Activated CD8-positive, alpha-beta memory T cell treated with anti-CD3 and anti-CD28 coated beads, Interleukin-2, amount 10 ng/mL, durations not matched to agents 7 days and 5 days (primary cell): ENCODE results near the gene SLC2A13. TPM values are rescaled to one million over a fixed set of nuclear protein-coding genes. Genes with fewer than 3 reads are reported as not detected.

ENCODE experiments used
- ATAC-seq: fragments of 150-1000 bp; cut with Tn5 transposase; one replicate; pipeline ENCODE4 v1.10.0; 2021; ENCODE audit warnings: moderate library complexity
- CTCF ChIA-PET: fragments of 350-600 bp; sonication (Branson Sonifier 250); formaldehyde crosslinking; loops from one replicate; lab custom pipeline; 2021; ENCODE audit warnings: antibody characterized with exemption; lab: Charles Lee
- DNase-seq: peaks from one replicate; pipeline ENCODE4 v3.0.0-alpha.2; 2020
- H3K27ac Mint-ChIP-seq: one replicate; pipeline ENCODE4 v1.8.0; 2021; ENCODE audit warnings: mild to moderate bottlenecking, mixed read lengths
- H3K27me3 Mint-ChIP-seq: one replicate; pipeline ENCODE4 v1.8.0; 2021; ENCODE audit warnings: mixed read lengths
- H3K36me3 Mint-ChIP-seq: one replicate; pipeline ENCODE4 v1.8.0; 2021; ENCODE audit warnings: mild to moderate bottlenecking, mixed read lengths
- H3K4me1 Mint-ChIP-seq: one replicate; pipeline ENCODE4 v1.8.0; 2021; ENCODE audit warnings: mixed read lengths
- H3K4me3 Mint-ChIP-seq: one replicate; pipeline ENCODE4 v1.8.0; 2021; ENCODE audit warnings: mild to moderate bottlenecking, moderate library complexity, mixed read lengths
- H3K9me3 Mint-ChIP-seq: one replicate; pipeline ENCODE4 v1.8.0; 2022; ENCODE audit warnings: low read depth, mixed read lengths
- total RNA-seq, 2 experiments: library from RNA; stranded (reverse); gene quantifications; one replicate each; pipeline ENCODE4 v1.2.3, GENCODE V29; 2021

The SLC2A13 gene
- total RNA-seq, 2 experiments from 2014 or later, result 7.8 to 8.0 TPM

- no peaks in the 10 kb centered on the region for H3K9me3 Mint-ChIP-seq
- H3K27ac Mint-ChIP-seq, result no peak overlapping the region
- CTCF ChIA-PET, result interaction anchor here (0.9 to 1.4 kb wide), 2 partner anchors 53 to 289 kb away, joined by 3 read pairs; no protein-coding TSS in a partner anchor
- peaks cover 2% of the 10 kb centered on the region for H3K36me3 Mint-ChIP-seq
- ATAC-seq, result peak; percentile 61
- peaks cover 27% of the 10 kb centered on the region for H3K4me1 Mint-ChIP-seq
- DNase-seq, result no peak
- no peaks in the 10 kb centered on the region for H3K27me3 Mint-ChIP-seq
- H3K4me3 Mint-ChIP-seq, result no peak overlapping the region
These were observed 383.4 kb downstream of the SLC2A13 start for GRCh38 chr12:39722504-39722903.

- Mint-ChIP-seq H3K9me3 (peaks cover 3% of the 10 kb centered on the region), H3K27ac (no peak overlapping the region), H3K27me3 (no peaks in the 10 kb centered on the region), H3K4me3 (no peak overlapping the region), H3K36me3 (peaks cover 1% of the 10 kb centered on the region), H3K4me1 (no peaks in the 10 kb centered on the region)
- ATAC-seq (no peak), DNase-seq (no peak)
- CTCF ChIA-PET, result no interaction called here
These were observed 392.3 kb downstream of the SLC2A13 start for GRCh38 chr12:39713552-39713951.

- CTCF ChIA-PET, result no interaction called here
- no peaks in the 10 kb centered on the region for H3K4me1 Mint-ChIP-seq
- DNase-seq (no peak), ATAC-seq (no peak)
- no peak overlapping the region for H3K4me3 Mint-ChIP-seq
- no peak overlapping the region for H3K27ac Mint-ChIP-seq
- H3K9me3 Mint-ChIP-seq, result peaks cover 3% of the 10 kb centered on the region
- peaks cover under 1% of the 10 kb centered on the region for H3K36me3 Mint-ChIP-seq
- peaks cover 5% of the 10 kb centered on the region for H3K27me3 Mint-ChIP-seq
These were observed 393.5 kb downstream of the SLC2A13 start for GRCh38 chr12:39712334-39712733.

Other genes with a start within 250 kb of the SLC2A13 start
- gene LRRK2, start 118.9 kb upstream of the SLC2A13 start, total RNA-seq, result under 1 TPM; 0.23 to 0.80 TPM